ENCODE results near the gene APOBEC3F. TPM values are rescaled to one million over a fixed set of nuclear protein-coding genes. Genes with fewer than 3 reads are reported as not detected.
"Not testable (repeated sequence)": the region's sequence is repeated elsewhere in the genome, so short reads cannot be mapped to it uniquely, and the experiment has no call there.

Gene APOBEC3F
- total RNA-seq, 1 experiment from 2014 or later = not detected

DNA sequence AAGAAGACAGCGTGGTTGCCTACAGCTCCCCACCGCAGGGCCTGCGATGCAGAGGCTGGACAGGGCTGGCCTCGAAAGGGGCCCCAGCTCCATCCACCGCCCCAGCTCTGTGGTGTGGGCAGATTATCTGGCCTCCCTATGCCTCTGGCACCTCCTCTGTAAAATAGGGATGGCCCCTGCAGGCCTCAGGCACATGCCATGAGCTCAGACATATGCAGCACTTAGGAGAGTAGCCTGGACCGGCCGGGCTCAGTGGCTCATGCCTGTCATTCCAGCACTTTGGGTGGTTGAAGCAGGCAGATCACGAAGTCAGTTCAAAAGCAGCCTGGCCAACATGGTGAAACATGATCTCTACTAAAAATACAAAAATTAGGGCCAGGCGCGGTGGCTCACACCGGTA lies 12.4 kb upstream of the APOBEC3F start:
- ChIA-PET CTCF (no interaction called here), POLR2A (ENCODE audit: unreplicated experiment) (no interaction called here)
- TF ChIP-seq EZH2phosphoT487 (IDR thresholded peaks at IDR 0.05; ENCODE audit: borderline replicate concordance, low read length) (no peak), EZH2 (IDR thresholded peaks at IDR 0.05; ENCODE audit: low read length, unreplicated experiment) (no peak)
- TF ChIP-seq, protein P1, sequence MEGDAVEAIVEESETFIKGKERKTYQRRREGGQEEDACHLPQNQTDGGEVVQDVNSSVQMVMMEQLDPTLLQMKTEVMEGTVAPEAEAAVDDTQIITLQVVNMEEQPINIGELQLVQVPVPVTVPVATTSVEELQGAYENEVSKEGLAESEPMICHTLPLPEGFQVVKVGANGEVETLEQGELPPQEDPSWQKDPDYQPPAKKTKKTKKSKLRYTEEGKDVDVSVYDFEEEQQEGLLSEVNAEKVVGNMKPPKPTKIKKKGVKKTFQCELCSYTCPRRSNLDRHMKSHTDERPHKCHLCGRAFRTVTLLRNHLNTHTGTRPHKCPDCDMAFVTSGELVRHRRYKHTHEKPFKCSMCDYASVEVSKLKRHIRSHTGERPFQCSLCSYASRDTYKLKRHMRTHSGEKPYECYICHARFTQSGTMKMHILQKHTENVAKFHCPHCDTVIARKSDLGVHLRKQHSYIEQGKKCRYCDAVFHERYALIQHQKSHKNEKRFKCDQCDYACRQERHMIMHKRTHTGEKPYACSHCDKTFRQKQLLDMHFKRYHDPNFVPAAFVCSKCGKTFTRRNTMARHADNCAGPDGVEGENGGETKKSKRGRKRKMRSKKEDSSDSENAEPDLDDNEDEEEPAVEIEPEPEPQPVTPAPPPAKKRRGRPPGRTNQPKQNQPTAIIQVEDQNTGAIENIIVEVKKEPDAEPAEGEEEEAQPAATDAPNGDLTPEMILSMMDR (conservative IDR thresholded peaks at IDR 0.05; ENCODE audit: low read depth, low read length) = no peak
- Histone ChIP-seq H3K79me2 (ENCODE audit: low read length) (no peaks in the 10 kb centered on the region), H3K36me3 (ENCODE audit: low read depth, low read length) (no peaks in the 10 kb centered on the region), H3K9ac (ENCODE audit: low read length) (no peak overlapping the region), H3K4me1 (ENCODE audit: insufficient read depth, low read length) (no peaks in the 10 kb centered on the region), H4K20me1 (ENCODE audit: low read length) (no peaks in the 10 kb centered on the region), H3K27ac (ENCODE audit: low read length) (no peak overlapping the region), H3K9me2 (replicated peaks; ENCODE audit: low read length) (no peaks in the 10 kb centered on the region), H3F3A (ENCODE audit: low read length, unreplicated experiment) (no peaks in the 10 kb centered on the region), H3K4me3 (ENCODE audit: low read length) (no peak overlapping the region), H3K27me3 (ENCODE audit: low read length) (no peaks in the 10 kb centered on the region), H2AFZ (ENCODE audit: low read length) (no peak overlapping the region), H3K4me2 (ENCODE audit: low read length) (no peak overlapping the region), H3K9me3 (ENCODE audit: low read length) (no peaks in the 10 kb centered on the region)
- ATAC-seq (no peak), DNase-seq (no peak)
- intact Hi-C loops (cut with micrococcal nuclease) = no loop called here
- BruUV-seq (replicated peaks) = no TSS peak

DNA sequence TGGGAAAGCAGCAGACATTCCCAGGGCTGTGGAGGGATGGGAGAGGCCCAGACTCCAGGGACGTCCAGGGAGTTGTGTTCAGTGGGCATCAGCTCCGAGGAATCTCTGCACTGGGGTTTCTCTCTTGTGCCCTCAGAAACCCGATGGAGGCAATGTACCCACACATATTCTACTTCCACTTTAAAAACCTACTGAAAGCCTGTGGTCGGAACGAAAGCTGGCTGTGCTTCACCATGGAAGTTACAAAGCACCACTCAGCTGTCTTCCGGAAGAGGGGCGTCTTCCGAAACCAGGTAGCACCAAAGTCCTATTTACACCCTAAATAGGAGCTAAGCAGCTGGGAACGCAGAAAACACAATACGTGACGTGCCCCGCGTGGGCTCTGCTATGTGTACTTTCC lies 11.4 kb upstream of the APOBEC3F start:
- Histone ChIP-seq H3K79me2 (ENCODE audit: low read length) (no peaks in the 10 kb centered on the region), H3F3A (ENCODE audit: low read length, unreplicated experiment) (no peaks in the 10 kb centered on the region)

DNA sequence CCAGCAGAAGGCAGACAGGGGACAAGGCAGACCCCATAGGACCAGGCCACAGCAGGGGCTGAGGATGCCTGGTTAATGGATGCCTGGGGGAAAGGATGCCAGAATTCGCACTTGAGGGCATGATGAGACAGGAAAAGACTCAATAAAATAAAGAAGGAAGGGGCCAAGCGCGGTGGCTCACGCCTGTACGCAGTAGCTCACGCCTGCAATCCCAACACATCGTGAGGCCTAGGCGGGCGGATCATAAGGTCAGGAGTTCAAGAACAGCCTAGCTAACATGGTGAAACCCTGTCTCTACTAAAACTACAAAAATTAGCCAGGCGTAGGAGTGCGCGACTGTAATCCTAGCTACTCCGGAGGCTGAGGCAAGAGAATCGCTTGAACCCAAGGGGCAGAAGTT lies 10.0 kb upstream of the APOBEC3F start:
- no peak overlapping the region for H3K4me2 ChIP-seq (ENCODE audit: low read length)
- H2AFZ ChIP-seq (ENCODE audit: low read length) = no peak overlapping the region
- H3K9me2 ChIP-seq (replicated peaks; ENCODE audit: low read length) = no peaks in the 10 kb centered on the region
- no peak overlapping the region for H3K9ac ChIP-seq (ENCODE audit: low read length)
- no peaks in the 10 kb centered on the region for H4K20me1 ChIP-seq (ENCODE audit: low read length)
- ATAC-seq = no peak
- no peaks in the 10 kb centered on the region for H3K27me3 ChIP-seq (ENCODE audit: low read length)
- TF ChIP-seq EZH2phosphoT487 (IDR thresholded peaks at IDR 0.05; ENCODE audit: borderline replicate concordance, low read length) = no peak
- TF ChIP-seq, protein P1 (conservative IDR thresholded peaks at IDR 0.05; ENCODE audit: low read depth, low read length) = no peak
- TF ChIP-seq EZH2 (IDR thresholded peaks at IDR 0.05; ENCODE audit: low read length, unreplicated experiment) = no peak
- no peaks in the 10 kb centered on the region for H3K4me1 ChIP-seq (ENCODE audit: insufficient read depth, low read length)
- H3K79me2 ChIP-seq (ENCODE audit: low read length) = no peaks in the 10 kb centered on the region
- no peaks in the 10 kb centered on the region for H3K9me3 ChIP-seq (ENCODE audit: low read length)
- POLR2A ChIA-PET (ENCODE audit: unreplicated experiment) = no interaction called here
- H3K36me3 ChIP-seq (ENCODE audit: low read depth, low read length) = no peaks in the 10 kb centered on the region
- CTCF ChIA-PET = no interaction called here
- H3F3A ChIP-seq (ENCODE audit: low read length, unreplicated experiment) = no peaks in the 10 kb centered on the region
- BruUV-seq (replicated peaks) = no TSS peak
- no peak overlapping the region for H3K4me3 ChIP-seq (ENCODE audit: low read length)
- no peak overlapping the region for H3K27ac ChIP-seq (ENCODE audit: low read length)
- intact Hi-C loops (cut with micrococcal nuclease) = no loop called here
- no peak for DNase-seq

More for the DNA sequence above, 11.4 kb upstream of the APOBEC3F start:
- no peak for ATAC-seq
- no peak overlapping the region for H3K4me2 ChIP-seq (ENCODE audit: low read length)
- no peak overlapping the region for H3K27ac ChIP-seq (ENCODE audit: low read length)
- no peak overlapping the region for H3K4me3 ChIP-seq (ENCODE audit: low read length)
- no peaks in the 10 kb centered on the region for H3K4me1 ChIP-seq (ENCODE audit: insufficient read depth, low read length)
- no peaks in the 10 kb centered on the region for H3K36me3 ChIP-seq (ENCODE audit: low read depth, low read length)
- CTCF ChIA-PET = no interaction called here
- no peak overlapping the region for H2AFZ ChIP-seq (ENCODE audit: low read length)
- no peak for DNase-seq
- no TSS peak for BruUV-seq (replicated peaks)
- no peak for TF ChIP-seq EZH2 (IDR thresholded peaks at IDR 0.05; ENCODE audit: low read length, unreplicated experiment)
- TF ChIP-seq, protein P1 (conservative IDR thresholded peaks at IDR 0.05; ENCODE audit: low read depth, low read length) = no peak
- no peaks in the 10 kb centered on the region for H4K20me1 ChIP-seq (ENCODE audit: low read length)
- H3K27me3 ChIP-seq (ENCODE audit: low read length) = no peaks in the 10 kb centered on the region
- POLR2A ChIA-PET (ENCODE audit: unreplicated experiment) = no interaction called here
- intact Hi-C loops (cut with micrococcal nuclease) = no loop called here
- H3K9ac ChIP-seq (ENCODE audit: low read length) = no peak overlapping the region
- H3K9me2 ChIP-seq (replicated peaks; ENCODE audit: low read length) = no peaks in the 10 kb centered on the region
- H3K9me3 ChIP-seq (ENCODE audit: low read length) = no peaks in the 10 kb centered on the region

DNA sequence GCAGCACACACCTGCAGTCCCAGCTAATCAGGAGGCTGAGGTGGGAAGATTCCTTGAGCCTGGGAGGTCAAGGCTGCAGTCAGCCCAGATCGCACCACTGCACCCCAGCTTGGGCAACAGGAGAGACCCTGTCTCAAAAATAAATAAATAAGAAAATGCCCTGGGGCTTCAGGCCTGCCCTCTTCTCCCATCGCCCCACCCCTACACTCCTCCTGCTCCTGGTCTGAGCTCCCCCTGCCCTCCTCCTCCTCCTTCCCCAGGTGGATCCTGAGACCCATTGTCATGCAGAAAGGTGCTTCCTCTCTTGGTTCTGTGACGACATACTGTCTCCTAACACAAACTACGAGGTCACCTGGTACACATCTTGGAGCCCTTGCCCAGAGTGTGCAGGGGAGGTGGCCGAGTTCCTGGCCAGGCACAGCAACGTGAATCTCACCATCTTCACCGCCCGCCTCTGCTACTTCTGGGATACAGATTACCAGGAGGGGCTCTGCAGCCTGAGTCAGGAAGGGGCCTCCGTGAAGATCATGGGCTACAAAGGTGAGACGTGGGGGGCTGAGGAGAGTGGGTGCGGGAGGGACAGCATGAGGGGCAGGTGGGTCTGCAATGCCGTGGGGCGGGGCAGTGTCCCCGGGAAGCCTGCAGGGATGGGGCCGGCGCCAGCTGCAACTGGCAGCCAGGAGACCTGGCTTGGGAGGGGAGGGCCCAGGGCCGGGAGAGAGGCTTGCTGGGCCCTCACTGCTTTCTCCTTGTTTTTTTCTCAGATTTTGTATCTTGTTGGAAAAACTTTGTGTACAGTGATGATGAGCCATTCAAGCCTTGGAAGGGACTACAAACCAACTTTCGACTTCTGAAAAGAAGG lies 9.0 kb upstream of the APOBEC3F start:
- H3K79me2 ChIP-seq (ENCODE audit: low read length); H3F3A ChIP-seq (ENCODE audit: low read length, unreplicated experiment); intact Hi-C loops (cut with micrococcal nuclease); H4K20me1 ChIP-seq (ENCODE audit: low read length); POLR2A ChIA-PET (ENCODE audit: unreplicated experiment); H3K4me2 ChIP-seq (ENCODE audit: low read length); H3K27me3 ChIP-seq (ENCODE audit: low read length); H3K36me3 ChIP-seq (ENCODE audit: low read depth, low read length); H3K4me3 ChIP-seq (ENCODE audit: low read length); BruUV-seq (replicated peaks); H3K9me3 ChIP-seq (ENCODE audit: low read length); CTCF ChIA-PET; H2AFZ ChIP-seq (ENCODE audit: low read length); ATAC-seq; H3K9ac ChIP-seq (ENCODE audit: low read length); H3K27ac ChIP-seq (ENCODE audit: low read length); H3K4me1 ChIP-seq (ENCODE audit: insufficient read depth, low read length); H3K9me2 ChIP-seq (replicated peaks; ENCODE audit: low read length); DNase-seq: not testable (repeated sequence)

Measured in PC-3 (cell line).